Stomach (tissue), 4 donors: ENCODE results near the gene ASTN2.

Experiments used
- EP300 ChIP-seq: sonication (generic); formaldehyde crosslinking; IDR thresholded peaks from one replicate; pipeline ENCODE4 v1.6.1; 2017; ENCODE audit warnings: antibody characterized with exemption
- POLR2A ChIP-seq, 4 donors: fragments of 450-650 bp; IDR thresholded peaks; one replicate each; pipeline ENCODE4 v1.6.1; 2016; ENCODE audit warnings: antibody characterized with exemption in 4 of 4, control low read depth in 2 of 4, mild to moderate bottlenecking in 1 of 4, moderate library complexity in 1 of 4
- POLR2AphosphoS5 ChIP-seq, 3 donors: sonication (generic); formaldehyde crosslinking; IDR thresholded peaks; one replicate each; pipeline ENCODE4 v1.6.1; 2016; ENCODE audit warnings: antibody characterized with exemption in 3 of 3
- TF ChIP-seq, protein P1 (sequence below), 7 experiments: fragments of 450-650 bp in 4 of 7; fragments of 200-600 bp in 3 of 7; sonication (generic) in 3 of 7; IDR thresholded peaks; one replicate each; pipeline ENCODE4 v1.5.1; 2016 to 2019; ENCODE audit warnings: antibody characterized with exemption in 7 of 7, control low read depth in 2 of 7, mild to moderate bottlenecking in 1 of 7

DNA sequence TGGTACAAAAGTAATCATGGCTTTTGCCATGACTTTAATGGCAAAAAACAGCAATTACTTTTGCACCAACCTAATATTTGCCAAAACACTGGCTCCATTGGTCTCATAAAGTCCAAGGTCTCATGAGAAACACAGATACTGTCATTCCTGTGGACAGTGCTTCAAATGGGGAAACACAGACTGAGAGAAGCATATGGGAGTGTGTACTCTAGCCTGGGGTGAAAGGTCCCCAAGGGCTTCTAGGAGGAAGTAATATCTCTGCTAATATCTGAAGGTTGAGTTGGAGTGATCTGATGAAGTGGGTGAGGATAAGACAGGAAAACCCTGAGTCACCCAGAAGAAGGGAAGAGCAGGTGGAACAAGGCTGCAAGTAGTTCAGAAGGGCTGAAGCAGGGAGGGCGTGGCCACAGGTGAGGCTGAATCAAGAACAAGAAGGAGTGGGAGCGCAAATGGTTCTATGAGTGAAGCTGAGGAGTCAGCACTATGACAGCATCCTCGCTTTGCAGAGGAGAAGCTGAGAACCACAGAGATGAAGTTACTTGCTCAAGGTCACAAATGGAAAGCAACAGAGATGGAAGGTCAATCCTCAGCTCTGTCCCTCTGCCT lies 164.1 kb downstream of the ASTN2 start:
- TF ChIP-seq, protein P1, sequence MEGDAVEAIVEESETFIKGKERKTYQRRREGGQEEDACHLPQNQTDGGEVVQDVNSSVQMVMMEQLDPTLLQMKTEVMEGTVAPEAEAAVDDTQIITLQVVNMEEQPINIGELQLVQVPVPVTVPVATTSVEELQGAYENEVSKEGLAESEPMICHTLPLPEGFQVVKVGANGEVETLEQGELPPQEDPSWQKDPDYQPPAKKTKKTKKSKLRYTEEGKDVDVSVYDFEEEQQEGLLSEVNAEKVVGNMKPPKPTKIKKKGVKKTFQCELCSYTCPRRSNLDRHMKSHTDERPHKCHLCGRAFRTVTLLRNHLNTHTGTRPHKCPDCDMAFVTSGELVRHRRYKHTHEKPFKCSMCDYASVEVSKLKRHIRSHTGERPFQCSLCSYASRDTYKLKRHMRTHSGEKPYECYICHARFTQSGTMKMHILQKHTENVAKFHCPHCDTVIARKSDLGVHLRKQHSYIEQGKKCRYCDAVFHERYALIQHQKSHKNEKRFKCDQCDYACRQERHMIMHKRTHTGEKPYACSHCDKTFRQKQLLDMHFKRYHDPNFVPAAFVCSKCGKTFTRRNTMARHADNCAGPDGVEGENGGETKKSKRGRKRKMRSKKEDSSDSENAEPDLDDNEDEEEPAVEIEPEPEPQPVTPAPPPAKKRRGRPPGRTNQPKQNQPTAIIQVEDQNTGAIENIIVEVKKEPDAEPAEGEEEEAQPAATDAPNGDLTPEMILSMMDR (IDR thresholded peaks at IDR 0.05) = no peak
- TF ChIP-seq POLR2A (IDR thresholded peaks at IDR 0.05) (no peak), POLR2AphosphoS5 (IDR thresholded peaks at IDR 0.05) (no peak), EP300 (no peak)
